Panc1 (cell line): ENCODE results near the gene AATK. TPM values are rescaled to one million over a fixed set of nuclear protein-coding genes. Genes with fewer than 3 reads are reported as not detected.

Experiments used
- ATAC-seq: fragments of 200-7000 bp; cut with Tn5 transposase; 2 replicates; pipeline ENCODE4 v1.9.1; 2020; ENCODE audit warnings: mild to moderate bottlenecking, moderate library complexity
- BruUV-seq: library from RNA; stranded (reverse); fragments of 400-500 nt; replicated peaks from 2 replicates; lab custom pipeline; 2021; lab: Mats Ljungman, UMichigan
- CTCF ChIA-PET: fragments of 300-600 bp; sonication (Branson Sonifier 250); formaldehyde crosslinking; loops from one replicate; lab custom pipeline; 2022; ENCODE audit warnings: antibody characterized with exemption; lab: Charles Lee
- POLR2A ChIA-PET: fragments of 300-600 bp; sonication (Branson Sonifier 250); formaldehyde crosslinking; loops from one replicate; lab custom pipeline; 2022; ENCODE audit warnings: antibody characterized with exemption; lab: Charles Lee
- DNase-seq: peaks from one replicate; pipeline ENCODE4 v3.0.0-alpha.2; 2010; ENCODE audit warnings: low read depth, low spot score
- H3K27ac ChIP-seq: 2 replicates; pipeline ENCODE4 v1.5.1; 2011; ENCODE audit warnings: mild to moderate bottlenecking, low read length, inconsistent platforms
- H3K27me3 ChIP-seq: fragments of 200-500 bp; sonication (Bioruptor generic); 2 replicates; pipeline ENCODE4 v1.6.0; 2014; ENCODE audit warnings: low read length, inconsistent platforms; ENCODE audit not compliant: control insufficient read depth, insufficient read depth
- H3K36me3 ChIP-seq: fragments of 200-500 bp; sonication (Bioruptor generic); 2 replicates; pipeline ENCODE4 v1.5.1; 2014; ENCODE audit warnings: inconsistent platforms, mild to moderate bottlenecking, low read length, moderate library complexity; ENCODE audit not compliant: control insufficient read depth, insufficient read depth
- H3K4me1 ChIP-seq: 2 replicates; pipeline ENCODE4 v1.5.1; 2011; ENCODE audit warnings: inconsistent platforms, mild to moderate bottlenecking, low read length, moderate library complexity; ENCODE audit not compliant: control insufficient read depth, insufficient read depth
- H3K4me3 ChIP-seq, 2 experiments: 2 replicates each; pipeline ENCODE4 v1.5.1; 2011 to 2012; ENCODE audit warnings: low read depth in 2 of 2, low read length in 2 of 2, mild to moderate bottlenecking in 2 of 2, inconsistent platforms in 1 of 2, moderate library complexity in 1 of 2
- H3K9me3 ChIP-seq: fragments of 200-500 bp; sonication (Bioruptor generic); 2 replicates; pipeline ENCODE4 v1.5.1; 2014; ENCODE audit warnings: low read depth, mild to moderate bottlenecking, inconsistent platforms, low read length, moderate library complexity; ENCODE audit not compliant: control insufficient read depth, insufficient read depth
- POLR2AphosphoS5 ChIP-seq: IDR thresholded peaks from 2 replicates; pipeline ENCODE4 v1.6.1; 2012; ENCODE audit warnings: mild to moderate bottlenecking, low read depth, low read length, moderate library complexity
- SIN3A ChIP-seq: IDR thresholded peaks from 2 replicates; pipeline ENCODE4 v1.6.1; 2012; ENCODE audit warnings: low read depth, mild to moderate bottlenecking, low read length, moderate library complexity, borderline replicate concordance; ENCODE audit not compliant: insufficient read depth
- TCF7L2 ChIP-seq: IDR thresholded peaks from 2 replicates; pipeline ENCODE4 v1.6.1; 2011; ENCODE audit warnings: mild to moderate bottlenecking, low read depth, low read length, inconsistent platforms
- in situ Hi-C: cut with HindIII; loops from 2 replicates; pipeline ENCODE4 v1.10.0; 2016; ENCODE audit warnings: low sequenced_read_pairs, low pct_unique_long_range_greater_than_20kb
- intact Hi-C: fragments of 100-400 bp; cut with micrococcal nuclease; formaldehyde crosslinking; loops from one replicate; pipeline ENCODE4 v1.10.0; 2022; ENCODE audit not compliant: unreplicated experiment
- total RNA-seq: library from RNA; stranded (reverse); gene quantifications from one replicate; pipeline ENCODE4 v1.2.1, GENCODE V29; 2021; ENCODE audit not compliant: unreplicated experiment
- TF ChIP-seq, protein P1 (sequence below), 2 experiments: IDR thresholded peaks; 2 replicates each; pipeline ENCODE4 v1.6.1; 2011 to 2012; ENCODE audit warnings: low read depth in 2 of 2, control low read depth in 1 of 2, low read length in 1 of 2, mild to moderate bottlenecking in 1 of 2, moderate library complexity in 1 of 2; ENCODE audit not compliant: insufficient read depth in 1 of 2
- TF ChIP-seq, protein P2 (sequence below): fragments of 450-650 bp; IDR thresholded peaks from 2 replicates; pipeline ENCODE4 v1.5.1; 2017; ENCODE audit warnings: mild to moderate bottlenecking

AATK gene
- total RNA-seq, 1 experiment from 2014 or later, result 3.7 TPM

DNA sequence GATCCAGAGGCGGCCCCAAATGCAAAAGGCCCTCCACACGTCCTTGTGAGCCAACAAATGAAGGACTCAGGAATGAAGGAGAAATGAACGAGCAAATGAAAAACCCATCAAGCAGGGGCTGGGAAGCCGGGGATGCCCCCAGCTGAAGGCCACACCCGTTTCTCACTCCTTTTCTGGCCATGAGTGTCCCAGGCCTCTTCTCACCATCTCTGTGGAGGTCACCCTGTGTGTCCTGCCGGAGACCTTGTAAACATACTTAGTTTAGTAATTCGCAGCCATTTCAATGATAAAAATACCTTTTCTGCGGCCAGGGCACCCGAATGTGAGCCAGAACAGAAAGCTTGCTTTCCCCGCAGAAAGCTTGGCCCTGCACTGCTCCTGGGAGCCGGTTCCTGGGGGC, 21.1 kb upstream of the AATK start:
- CTCF ChIA-PET, result interaction anchor here (0.8 kb wide), 1 partner anchor 44 kb away, joined by 3 read pairs; no protein-coding TSS in a partner anchor

DNA sequence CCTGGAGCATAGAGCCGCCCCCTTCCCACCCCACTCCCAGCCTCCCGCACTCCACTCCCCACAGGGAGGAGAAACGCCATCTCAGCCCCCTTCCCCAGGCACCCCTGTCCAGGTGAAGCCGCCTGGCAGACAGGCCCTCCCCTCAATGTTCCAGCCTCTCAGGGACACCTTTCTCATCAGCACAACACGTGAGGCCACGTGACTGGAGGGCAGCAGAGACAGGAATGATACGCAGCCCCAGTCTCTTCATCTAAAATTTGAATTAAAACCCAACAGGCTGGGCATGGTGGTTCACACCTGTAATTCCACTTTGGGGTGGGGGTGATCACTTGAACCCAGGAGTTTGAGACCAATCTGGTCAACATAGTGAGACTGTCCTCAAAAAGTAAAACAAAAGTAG, 20.2 kb upstream of the AATK start:
- ATAC-seq, result no peak
- no peak for DNase-seq
- no peak for TF ChIP-seq TCF7L2
- no peak for TF ChIP-seq SIN3A
- TF ChIP-seq, protein P1, sequence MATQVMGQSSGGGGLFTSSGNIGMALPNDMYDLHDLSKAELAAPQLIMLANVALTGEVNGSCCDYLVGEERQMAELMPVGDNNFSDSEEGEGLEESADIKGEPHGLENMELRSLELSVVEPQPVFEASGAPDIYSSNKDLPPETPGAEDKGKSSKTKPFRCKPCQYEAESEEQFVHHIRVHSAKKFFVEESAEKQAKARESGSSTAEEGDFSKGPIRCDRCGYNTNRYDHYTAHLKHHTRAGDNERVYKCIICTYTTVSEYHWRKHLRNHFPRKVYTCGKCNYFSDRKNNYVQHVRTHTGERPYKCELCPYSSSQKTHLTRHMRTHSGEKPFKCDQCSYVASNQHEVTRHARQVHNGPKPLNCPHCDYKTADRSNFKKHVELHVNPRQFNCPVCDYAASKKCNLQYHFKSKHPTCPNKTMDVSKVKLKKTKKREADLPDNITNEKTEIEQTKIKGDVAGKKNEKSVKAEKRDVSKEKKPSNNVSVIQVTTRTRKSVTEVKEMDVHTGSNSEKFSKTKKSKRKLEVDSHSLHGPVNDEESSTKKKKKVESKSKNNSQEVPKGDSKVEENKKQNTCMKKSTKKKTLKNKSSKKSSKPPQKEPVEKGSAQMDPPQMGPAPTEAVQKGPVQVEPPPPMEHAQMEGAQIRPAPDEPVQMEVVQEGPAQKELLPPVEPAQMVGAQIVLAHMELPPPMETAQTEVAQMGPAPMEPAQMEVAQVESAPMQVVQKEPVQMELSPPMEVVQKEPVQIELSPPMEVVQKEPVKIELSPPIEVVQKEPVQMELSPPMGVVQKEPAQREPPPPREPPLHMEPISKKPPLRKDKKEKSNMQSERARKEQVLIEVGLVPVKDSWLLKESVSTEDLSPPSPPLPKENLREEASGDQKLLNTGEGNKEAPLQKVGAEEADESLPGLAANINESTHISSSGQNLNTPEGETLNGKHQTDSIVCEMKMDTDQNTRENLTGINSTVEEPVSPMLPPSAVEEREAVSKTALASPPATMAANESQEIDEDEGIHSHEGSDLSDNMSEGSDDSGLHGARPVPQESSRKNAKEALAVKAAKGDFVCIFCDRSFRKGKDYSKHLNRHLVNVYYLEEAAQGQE (IDR thresholded peaks at IDR 0.05; ENCODE audit: insufficient read depth in 1 of 2, low read depth in 2 of 2, low read length in 1 of 2), result no peak
- TF ChIP-seq, protein P2, sequence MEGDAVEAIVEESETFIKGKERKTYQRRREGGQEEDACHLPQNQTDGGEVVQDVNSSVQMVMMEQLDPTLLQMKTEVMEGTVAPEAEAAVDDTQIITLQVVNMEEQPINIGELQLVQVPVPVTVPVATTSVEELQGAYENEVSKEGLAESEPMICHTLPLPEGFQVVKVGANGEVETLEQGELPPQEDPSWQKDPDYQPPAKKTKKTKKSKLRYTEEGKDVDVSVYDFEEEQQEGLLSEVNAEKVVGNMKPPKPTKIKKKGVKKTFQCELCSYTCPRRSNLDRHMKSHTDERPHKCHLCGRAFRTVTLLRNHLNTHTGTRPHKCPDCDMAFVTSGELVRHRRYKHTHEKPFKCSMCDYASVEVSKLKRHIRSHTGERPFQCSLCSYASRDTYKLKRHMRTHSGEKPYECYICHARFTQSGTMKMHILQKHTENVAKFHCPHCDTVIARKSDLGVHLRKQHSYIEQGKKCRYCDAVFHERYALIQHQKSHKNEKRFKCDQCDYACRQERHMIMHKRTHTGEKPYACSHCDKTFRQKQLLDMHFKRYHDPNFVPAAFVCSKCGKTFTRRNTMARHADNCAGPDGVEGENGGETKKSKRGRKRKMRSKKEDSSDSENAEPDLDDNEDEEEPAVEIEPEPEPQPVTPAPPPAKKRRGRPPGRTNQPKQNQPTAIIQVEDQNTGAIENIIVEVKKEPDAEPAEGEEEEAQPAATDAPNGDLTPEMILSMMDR, result no peak
- TF ChIP-seq POLR2AphosphoS5, result no peak
- ChIA-PET POLR2A (no interaction called here), CTCF (no interaction called here)
- Histone ChIP-seq H3K36me3 (no peaks in the 10 kb centered on the region), H3K9me3 (no peaks in the 10 kb centered on the region), H3K27me3 (no peaks in the 10 kb centered on the region), H3K4me3 (no peak overlapping the region), H3K27ac (no peak overlapping the region), H3K4me1 (no peaks in the 10 kb centered on the region)
- in situ Hi-C loops (no loop called here), intact Hi-C loops (no loop called here)
- no TSS peak for BruUV-seq

More for the DNA sequence above, 21.1 kb upstream of the AATK start:
- Histone ChIP-seq H3K27ac (no peak overlapping the region), H3K4me3 (no peak overlapping the region), H3K27me3 (no peaks in the 10 kb centered on the region), H3K9me3 (no peaks in the 10 kb centered on the region), H3K36me3 (no peaks in the 10 kb centered on the region), H3K4me1 (no peaks in the 10 kb centered on the region)
- DNase-seq, result no peak
- intact Hi-C loops, result no loop called here
- no peak for ATAC-seq
- TF ChIP-seq TCF7L2 (no peak), SIN3A (no peak), POLR2AphosphoS5 (no peak)
- TF ChIP-seq, protein P2, result no peak
- TF ChIP-seq, protein P1 (IDR thresholded peaks at IDR 0.05; ENCODE audit: insufficient read depth in 1 of 2, low read depth in 2 of 2, low read length in 1 of 2), result no peak
- in situ Hi-C loops, result no loop called here
- POLR2A ChIA-PET, result no interaction called here
- BruUV-seq, result no TSS peak
